Inferior parietal cortex (tissue), 1 donor: ENCODE results near the gene GRB10.

Experiments
- DNase-seq: peaks from one replicate; pipeline ENCODE4 v3.0.0-alpha.2; 2016; ENCODE audit errors: extremely low spot score

Gene GRB10

DNA sequence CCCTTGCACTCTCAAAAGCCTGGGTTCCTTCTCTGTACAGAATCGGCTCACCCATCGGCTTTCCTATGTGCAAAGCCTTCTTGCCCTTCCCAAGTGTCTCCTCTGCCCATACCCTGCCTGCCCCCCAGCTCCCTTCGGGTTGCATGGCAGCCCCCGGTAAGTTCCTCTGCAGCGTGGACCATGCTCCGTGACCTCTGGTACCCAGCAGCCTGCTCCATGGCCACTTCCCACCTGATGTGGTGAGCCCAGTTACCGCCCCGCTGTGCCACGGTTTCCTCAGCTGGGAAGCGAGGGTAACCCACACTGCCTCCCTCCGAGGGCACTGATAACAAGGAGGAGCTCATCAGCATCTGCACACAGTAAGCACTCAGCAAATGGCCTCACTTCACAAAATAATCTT lies 110.7 kb downstream of the GRB10 start:
- DNase-seq, result no peak

DNA sequence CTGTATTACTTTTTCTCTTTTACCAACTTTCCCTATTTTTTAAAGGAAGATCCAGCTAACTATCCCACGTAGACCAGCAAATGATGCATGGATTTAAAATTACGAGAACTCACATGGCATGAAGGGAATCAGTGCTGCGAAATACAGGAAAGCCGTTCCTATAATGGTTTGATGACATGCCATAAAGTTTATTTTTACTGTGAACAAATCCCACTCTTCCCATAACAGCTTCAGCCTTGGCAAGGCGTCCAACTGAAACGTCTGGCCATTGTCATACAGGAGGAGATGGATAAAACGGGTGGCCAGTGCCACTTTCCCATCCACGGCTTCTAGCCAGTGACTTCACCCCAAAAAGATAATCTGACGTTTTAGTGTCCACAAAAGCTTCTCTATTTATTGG lies 111.3 kb downstream of the GRB10 start:
- no peak for DNase-seq

DNA sequence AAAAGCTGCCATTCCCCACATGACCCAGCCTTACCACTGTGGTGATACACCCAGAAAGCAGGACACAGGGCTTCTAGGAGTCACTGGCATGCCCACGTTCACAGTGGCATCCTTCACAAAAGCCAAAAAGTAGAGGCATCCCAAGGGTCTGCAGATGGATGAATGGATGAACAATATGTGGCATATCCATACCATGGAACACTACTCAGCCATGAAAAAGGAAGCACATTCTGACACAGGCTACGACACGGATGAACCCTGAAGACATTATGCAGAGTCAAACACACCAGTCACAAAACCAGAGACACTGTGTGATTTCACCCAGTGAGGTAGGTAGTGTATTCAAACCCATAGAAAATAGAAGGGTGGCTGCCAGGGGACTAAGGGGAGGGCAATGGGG lies 112.8 kb downstream of the GRB10 start:
- no peak for DNase-seq

DNA sequence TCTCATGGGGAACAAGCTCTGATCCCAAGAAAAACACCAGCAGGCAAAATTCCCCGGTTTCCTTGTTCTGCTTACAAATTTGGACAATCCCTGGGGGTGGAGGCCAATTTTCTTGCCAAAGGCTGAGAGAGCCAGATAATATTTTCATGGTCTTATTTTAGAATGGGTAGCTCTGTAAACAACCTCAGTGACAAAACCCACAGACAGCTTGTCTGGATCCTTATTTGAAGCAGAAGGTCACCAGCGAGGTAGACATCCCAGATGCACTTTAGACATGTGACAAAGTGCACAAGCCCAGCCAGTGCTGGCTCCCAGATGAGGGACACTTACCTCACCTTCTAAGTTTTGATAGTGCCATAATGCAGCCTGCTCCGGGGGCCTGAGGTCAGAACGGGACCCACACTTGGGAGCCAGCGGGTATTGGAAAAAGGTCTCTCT lies 114.9 kb downstream of the GRB10 start:
- DNase-seq, result no peak

DNA sequence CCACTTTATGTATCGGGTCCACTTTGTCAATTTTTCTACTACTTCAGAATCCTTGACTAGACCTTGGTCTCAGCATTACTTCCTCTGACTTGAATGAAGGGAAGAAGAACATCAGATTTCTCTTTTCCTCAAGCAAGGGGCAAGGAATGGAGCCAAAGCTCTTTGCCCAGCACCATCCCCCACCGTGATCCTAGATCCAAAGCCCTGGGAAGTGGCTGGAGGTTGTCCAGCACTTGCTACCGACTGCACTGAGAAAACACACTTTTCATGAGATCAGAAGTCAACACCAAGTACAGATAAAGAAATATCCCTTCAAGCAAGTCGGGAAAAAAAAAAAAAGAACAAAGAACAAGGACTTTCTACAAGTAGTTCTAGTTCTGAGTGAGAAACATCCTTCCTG lies 115.4 kb downstream of the GRB10 start:
- no peak for DNase-seq

DNA sequence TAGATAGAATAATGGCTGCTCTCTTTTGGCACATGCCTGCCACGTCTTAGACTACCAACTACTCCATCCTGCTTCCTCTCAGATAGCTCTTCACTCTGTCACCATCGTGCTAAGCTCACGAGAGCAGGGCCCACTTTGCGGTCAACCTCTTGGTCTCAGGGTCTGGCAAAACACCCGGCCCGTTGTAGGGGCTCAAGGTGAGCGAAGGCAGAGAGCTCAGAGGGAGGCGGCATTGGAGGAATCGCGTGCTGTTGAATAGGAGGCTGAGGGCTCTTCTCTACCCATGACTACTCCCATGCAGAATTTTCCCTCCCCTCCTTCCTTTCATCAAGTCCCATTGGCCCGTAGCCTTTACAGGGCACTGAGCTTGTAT lies 116.6 kb downstream of the GRB10 start:
- DNase-seq, result no peak

DNA sequence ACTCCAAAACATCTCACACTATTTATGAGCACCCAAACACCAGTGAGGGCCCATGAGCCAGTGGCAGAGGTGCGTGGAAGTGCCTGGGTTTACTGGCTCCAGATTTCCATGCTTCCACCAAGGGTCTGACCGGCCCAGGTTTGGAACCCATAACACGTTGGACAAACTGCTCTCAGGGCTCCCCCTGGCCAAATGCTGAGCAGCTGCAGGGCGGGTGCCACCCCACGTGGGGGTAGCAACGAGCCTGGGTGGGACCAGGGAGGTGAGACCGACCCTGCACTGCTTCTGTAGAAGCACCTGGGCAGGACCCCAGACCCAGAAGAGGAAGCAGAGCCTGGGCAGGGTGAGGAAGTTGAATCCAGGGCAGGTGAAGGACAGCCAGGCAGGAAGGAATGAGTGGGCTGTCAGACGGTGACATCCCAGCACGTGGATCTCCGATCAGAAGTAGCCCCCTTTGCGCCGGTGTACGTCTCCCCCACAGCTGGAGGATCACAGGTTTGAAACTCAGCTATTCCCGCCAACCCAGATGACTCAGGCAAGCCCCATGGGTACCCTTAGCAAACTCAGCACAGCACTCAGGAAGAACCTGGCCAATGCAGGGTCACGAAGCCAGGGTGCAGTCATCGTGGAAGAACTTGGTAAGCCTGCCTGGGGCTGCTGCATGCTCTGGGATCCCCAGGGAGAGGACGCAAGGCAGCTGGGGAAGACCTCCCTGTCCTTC lies 117.1 kb downstream of the GRB10 start:
- DNase-seq, result no peak

DNA sequence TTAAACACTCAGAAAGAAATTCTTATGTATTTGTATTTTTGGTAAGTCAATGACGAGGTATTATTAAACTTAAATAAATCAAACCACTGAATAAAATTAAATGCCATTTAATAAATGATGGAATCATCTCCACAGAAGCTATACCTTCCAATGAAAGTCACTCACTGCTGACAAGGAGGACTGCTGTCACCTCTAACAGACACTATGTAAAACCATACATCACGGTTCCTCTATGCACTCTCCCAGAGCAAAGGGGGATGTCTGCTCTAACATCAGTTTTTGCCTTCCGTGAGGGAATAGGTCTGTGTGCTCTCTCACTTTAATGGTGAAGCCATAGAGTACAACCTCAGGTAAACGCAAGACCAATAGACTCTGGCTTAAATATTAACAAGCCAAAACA lies 117.8 kb downstream of the GRB10 start:
- DNase-seq, result no peak

DNA sequence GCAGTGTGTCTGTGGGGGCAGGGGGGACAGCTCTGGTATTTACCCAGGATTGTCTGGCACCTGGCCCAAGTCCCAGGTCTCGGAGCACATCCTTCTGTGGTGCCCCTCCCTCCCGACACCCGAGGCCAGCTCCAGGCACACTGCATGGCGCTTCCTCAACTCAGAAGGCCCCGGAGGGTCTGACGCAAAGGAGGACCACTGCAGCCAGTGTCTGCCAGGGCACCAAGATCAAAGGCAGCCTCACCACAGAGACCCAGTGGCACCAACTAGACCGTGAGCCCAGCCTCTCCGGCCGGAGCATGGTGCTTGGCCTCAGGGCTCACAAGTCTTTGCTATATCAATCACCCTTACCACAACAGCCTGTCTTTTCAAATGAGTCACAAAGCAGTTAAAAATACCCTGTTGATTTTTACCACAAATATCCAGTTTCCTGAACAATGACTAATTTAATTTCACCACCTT lies 118.2 kb downstream of the GRB10 start:
- no peak for DNase-seq

DNA sequence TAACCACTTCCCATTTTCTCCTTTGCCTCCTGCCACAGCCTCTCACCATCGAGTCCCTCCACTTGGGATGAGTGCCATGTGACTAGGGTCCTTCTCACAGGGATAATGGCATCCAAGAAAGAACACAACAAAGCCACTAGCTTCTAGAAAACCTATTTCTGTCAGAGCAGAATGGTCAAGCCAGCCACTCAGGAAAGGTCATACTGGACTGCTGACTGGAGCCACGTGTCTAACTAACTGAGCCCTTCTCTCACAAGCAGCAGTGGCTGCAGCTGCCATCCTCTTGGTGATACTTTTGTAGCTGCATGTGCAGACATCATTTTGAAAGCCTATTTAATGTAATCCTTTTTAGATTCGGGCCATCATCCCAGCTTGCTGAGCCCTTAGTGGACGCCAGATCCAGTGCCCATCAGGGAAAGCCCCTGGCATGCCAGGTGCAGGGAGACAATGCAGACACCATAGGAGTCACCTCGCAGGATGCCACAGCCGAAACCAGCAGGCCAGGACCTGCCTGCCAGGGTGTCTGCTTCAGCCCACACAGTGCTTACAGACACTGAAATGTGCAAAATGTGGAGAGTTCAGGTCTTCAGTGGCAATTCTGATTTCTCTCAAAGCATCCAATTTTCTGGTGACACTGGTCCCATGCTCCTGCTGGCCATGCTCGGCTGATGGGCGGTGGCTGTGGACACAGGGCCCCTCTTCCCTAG lies 119.1 kb downstream of the GRB10 start:
- DNase-seq, result no peak

DNA sequence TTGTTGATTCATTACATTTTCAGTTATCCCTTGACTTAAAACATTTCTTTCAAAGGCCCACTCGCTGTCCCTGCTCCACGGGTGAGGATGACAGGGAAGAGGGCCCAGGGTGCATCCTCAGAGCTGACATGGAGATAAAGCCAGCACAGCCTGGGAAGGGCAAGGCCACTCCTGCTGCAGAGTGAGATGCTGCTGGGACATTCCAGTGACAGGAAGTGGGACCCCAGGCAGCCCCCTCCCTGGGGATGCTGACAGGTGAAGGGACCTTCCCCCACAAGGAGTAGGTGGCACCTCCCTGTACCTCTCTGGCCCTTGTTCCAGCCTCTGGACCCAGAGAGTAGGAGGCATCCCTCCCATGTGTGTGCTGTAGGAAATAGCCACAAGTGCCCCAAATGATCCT lies 119.7 kb downstream of the GRB10 start:
- DNase-seq, result no peak

DNA sequence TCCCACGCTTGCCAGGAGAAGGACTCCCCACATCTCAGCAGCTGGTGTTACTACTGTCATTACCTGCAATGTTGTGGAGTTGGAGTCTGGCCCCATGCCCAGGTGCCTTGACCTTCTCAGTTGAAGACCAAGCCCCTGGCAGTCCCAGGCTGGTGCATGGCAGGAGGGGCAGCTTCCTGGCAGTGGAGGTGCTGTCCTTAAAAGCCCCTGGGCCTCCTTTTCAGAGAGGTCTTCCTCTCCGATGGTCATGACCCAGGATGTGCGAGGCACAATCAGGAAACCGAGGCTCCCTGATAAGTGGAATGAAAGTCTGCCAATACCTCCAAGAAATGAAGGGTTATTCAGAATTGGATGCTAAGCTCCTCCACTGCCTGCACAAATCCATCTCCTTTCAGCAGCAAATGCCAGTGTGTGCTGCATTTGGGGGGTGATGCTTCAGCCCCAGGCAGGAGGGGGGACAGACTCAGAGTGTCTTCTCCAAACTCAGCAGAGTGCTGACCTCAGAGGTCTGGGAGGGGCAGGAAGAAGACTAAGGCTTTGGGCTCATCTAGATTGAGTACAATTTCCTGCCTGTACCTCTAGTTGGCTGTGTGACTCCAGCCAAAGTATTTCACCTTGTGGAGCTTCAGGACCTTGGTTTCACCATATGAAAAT lies 120.5 kb downstream of the GRB10 start:
- no peak for DNase-seq

DNA sequence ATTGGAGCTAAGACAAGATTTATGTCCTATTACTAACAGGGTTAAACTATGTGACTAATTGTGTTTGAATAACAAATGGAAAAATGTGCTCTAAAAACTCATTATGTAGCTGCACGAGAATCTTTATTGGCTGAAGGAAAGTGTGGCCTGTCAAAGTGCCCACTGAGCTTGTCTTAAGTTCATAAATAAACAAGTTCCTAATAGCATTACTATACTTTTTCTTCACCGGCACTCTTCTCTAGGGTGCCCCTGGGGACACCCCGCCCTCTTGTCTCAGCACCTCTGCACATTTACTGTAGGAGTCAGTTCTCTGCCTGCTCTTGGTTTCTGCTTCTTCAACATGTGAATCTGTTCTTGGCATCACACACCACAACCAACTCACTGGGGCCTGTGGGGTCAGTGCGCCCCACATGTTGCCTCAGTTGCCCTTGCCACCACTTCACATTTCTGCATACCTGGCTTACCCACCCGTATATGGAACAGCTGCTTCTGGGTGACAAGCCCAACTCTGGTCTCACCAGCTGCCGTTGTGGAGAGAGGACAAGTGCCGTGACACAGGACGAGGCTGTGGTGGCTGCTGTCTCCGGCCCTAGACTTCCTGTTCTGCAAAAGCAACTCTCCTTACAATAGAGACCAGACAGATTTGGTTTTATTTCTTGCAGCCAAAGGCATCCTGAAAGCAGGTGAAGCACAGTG lies 121.2 kb downstream of the GRB10 start:
- no peak for DNase-seq

DNA sequence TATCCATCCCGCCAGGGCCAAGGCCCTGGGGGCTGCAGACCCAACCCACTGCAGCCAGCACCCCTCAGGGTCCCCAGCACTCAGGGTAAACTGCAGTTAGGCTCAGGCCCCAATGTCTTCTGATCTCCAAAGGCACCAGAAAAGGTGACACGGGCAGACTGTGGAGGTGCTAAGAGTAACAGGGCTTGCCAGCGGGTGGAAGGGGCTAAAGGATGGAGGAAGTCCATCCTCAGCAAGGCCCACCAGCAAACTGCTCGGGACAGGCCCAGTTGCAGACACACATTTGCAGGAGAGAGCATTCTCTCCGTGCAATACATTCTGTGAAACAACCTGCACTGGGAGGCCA lies 121.9 kb downstream of the GRB10 start:
- no peak for DNase-seq

DNA sequence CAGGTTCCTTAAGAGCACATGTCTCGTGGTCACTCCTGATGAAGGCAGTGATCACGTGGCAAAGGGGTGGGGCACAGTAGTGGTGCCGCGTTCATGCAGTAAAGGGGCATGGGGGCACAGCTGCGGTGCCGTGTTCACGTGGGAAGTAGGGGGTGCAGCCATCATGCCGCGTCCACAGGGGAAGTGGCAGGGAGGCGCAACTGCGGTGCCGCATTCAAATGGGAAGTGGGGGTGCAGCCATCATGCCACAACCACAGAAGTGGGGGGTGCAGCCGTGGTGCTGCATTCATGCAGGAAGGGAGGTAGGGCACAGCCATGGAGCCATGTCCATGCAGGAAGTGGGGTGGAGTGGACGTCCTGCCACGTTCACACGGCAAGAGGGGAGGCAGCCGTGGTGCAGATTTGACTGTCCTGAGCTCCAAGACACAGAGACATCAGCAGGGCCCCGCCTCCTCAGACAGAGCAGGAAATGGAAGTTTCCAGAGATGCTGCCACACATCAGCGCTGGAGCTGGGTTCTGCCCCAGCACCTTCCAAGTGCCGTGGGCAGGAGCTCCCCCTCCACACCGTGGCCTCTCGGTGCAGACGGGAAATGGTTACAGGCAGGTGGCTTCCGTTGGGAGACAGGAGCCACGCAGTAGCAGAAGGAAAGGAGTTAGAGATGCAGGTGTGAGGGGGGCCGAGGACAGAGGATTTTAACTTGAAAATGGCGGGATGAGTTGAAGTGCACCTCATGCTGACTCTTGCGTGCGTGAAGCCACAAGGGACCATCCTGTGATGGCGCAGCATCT lies 122.5 kb downstream of the GRB10 start:
- DNase-seq, result no peak

DNA sequence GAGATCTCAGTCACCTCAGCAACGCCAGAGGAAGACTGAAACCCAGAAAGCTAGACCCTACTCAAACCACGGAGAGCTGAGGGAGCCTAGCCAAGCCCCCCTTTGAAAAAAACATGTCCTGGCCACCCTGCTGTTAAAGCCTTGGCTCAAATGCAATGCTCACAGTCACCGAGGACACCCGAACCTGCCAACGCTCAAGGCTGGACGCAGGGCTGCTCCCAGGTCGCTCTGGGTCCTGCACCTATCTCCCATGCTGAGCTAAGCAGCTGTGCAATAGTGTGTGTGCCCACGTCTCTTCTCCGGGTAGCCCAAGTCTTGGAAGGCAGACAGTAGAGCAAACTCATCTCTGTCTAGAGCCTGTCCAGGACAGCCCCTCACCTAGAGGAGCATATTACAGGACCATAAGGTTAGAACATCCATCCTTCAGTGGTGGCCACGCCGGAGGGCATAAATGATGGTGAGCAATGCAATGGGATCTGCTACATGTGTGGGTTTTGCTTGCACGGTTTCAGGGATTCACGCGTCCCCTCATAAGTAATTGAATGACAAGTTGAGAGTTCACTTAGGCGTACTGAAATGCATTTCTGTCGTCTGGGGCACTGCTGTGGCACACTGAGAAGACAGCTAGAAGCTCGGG lies 123.2 kb downstream of the GRB10 start:
- DNase-seq, result no peak

DNA sequence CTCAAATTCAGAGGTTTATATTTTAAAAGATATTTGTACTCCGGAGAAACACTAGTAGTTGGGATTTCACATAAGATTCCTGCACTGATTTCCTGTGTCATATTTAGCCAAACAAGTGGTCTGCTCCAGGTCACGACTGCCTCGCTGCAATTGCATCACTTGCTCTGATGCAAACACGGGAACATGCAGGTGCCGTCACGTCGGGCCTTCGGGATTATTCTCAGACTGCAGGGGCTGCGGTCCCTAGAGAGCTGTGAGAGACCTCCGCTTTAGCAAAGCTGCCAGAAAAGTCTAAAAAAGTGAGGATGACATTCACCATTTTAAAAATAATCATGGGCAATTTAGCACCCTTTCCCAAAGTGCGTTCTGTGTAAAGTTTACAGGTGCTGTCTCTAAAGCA lies 124.0 kb downstream of the GRB10 start:
- no peak for DNase-seq

DNA sequence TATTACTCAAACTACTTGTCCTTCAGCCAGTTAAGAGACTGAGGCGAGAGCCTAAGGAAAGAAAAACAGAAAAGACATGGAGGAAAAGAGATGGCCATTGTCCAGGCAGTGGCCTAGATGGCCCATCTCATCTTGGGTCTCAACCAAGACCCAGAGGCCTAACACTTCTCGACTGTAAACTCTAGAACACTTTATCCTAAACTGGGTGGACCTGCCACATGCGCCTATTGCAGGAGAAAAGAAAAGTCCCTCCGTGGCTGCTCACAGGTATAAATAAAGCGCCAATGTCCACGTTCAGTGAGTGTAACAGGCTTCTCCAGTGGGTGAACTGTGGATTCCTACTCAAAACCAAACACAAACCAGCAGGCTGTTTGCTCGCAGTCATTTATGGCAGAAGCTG lies 124.8 kb downstream of the GRB10 start:
- no peak for DNase-seq

DNA sequence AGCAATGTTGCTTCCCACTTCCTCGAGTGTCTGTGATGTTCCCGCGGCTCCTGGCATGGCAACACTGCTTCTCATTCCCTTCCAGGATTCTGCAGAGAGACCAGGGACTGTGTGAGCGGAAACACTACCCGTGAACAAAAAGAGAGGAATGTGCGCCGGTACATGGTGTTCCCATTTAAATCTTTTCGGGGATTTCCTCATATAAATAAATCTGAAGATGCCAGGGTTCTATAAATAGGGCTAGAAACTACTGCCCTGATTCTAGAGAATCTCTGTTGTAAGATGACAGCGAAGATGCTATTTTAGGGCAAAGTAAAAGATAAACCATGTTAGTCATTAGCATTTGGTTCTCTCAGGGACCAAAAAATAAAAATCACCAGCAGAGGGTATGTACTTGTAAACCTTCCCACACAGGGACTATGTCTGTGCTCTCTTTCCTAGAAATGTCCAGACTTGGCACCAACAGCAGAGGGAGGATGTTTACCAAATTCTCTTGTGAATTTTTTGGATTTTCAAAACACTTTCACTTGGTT lies 125.3 kb downstream of the GRB10 start:
- DNase-seq, result peak; percentile 73

DNA sequence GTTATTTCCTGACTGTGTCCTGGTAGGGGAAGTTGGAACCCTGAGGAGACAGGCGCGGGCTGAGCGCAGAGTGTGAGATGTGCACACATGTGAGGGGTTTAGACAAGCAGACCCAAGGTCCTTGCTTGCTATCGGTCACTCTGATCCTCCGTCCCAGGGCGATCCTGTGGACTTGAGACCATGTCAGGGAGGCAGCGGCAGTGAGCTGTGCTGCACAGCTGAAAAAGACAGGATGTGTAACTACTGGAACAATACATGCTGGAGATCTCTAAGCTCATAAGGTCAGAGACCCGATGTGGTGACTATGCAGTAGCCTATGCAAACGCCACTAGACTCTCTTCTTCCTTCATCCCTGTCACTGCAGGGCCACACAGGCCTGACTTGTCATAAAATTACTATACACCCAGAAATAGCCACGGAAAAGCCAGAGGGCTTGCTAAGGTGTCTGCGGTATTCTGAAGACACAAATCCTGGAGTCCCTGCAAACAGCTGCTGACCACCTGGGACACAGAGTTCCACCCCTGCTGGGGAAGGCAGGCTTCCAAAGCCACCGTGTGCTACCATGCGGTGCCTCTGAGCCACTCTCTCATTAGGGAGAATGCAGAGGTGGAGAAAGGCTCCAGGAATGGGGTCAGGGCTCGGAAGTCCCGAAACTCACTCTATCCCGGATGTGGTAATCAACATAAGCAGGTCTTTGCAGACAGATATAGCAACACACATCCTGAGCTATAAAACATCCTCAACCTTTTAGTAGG lies 126.4 kb downstream of the GRB10 start:
- DNase-seq, result no peak
